ENCODE measurements around the gene GPR55.

DNA sequence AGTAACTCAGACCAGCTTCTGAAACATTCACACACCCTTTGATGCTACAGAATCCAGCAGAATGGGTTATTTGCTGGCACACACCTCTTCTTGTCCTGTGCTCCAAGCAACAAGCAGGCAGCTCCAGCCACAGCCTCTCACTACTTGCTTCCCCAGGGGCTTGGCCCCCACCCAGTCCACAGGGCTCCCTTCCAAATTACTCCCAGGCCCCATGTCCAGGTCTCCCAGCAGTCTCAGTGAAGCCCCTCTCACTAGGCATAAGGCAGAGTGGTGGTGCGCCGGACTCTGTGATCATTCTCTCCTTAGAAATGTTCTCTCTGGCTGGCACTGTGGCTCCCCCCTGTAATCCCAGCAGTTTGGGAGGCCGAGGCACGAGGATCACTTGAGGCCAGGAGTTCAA, 34.4 kb downstream of the GPR55 start:
- TF ChIP-seq, protein P1, sequence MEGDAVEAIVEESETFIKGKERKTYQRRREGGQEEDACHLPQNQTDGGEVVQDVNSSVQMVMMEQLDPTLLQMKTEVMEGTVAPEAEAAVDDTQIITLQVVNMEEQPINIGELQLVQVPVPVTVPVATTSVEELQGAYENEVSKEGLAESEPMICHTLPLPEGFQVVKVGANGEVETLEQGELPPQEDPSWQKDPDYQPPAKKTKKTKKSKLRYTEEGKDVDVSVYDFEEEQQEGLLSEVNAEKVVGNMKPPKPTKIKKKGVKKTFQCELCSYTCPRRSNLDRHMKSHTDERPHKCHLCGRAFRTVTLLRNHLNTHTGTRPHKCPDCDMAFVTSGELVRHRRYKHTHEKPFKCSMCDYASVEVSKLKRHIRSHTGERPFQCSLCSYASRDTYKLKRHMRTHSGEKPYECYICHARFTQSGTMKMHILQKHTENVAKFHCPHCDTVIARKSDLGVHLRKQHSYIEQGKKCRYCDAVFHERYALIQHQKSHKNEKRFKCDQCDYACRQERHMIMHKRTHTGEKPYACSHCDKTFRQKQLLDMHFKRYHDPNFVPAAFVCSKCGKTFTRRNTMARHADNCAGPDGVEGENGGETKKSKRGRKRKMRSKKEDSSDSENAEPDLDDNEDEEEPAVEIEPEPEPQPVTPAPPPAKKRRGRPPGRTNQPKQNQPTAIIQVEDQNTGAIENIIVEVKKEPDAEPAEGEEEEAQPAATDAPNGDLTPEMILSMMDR (IDR thresholded peaks at IDR 0.05; ENCODE audit: insufficient read depth, low read length), result no peak
- TF ChIP-seq, protein P2, sequence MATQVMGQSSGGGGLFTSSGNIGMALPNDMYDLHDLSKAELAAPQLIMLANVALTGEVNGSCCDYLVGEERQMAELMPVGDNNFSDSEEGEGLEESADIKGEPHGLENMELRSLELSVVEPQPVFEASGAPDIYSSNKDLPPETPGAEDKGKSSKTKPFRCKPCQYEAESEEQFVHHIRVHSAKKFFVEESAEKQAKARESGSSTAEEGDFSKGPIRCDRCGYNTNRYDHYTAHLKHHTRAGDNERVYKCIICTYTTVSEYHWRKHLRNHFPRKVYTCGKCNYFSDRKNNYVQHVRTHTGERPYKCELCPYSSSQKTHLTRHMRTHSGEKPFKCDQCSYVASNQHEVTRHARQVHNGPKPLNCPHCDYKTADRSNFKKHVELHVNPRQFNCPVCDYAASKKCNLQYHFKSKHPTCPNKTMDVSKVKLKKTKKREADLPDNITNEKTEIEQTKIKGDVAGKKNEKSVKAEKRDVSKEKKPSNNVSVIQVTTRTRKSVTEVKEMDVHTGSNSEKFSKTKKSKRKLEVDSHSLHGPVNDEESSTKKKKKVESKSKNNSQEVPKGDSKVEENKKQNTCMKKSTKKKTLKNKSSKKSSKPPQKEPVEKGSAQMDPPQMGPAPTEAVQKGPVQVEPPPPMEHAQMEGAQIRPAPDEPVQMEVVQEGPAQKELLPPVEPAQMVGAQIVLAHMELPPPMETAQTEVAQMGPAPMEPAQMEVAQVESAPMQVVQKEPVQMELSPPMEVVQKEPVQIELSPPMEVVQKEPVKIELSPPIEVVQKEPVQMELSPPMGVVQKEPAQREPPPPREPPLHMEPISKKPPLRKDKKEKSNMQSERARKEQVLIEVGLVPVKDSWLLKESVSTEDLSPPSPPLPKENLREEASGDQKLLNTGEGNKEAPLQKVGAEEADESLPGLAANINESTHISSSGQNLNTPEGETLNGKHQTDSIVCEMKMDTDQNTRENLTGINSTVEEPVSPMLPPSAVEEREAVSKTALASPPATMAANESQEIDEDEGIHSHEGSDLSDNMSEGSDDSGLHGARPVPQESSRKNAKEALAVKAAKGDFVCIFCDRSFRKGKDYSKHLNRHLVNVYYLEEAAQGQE (IDR thresholded peaks at IDR 0.05; ENCODE audit: insufficient replicate concordance, low read depth), result no peak

Data from HL-60 (cell line).